Ishikawa (cell line): ENCODE measurements around the gene ACBD6.

Source experiments
- CEBPB ChIP-seq: IDR thresholded peaks from 2 replicates; pipeline ENCODE4 v1.6.1; 2012
- CREB1 ChIP-seq: IDR thresholded peaks from 2 replicates; pipeline ENCODE4 v1.6.1; 2012; ENCODE audit warnings: low read depth
- MAX ChIP-seq: IDR thresholded peaks from 2 replicates; pipeline ENCODE4 v1.6.1; 2012
- RAD21 ChIP-seq: IDR thresholded peaks from 2 replicates; pipeline ENCODE4 v1.6.1; 2012; ENCODE audit warnings: low read depth
- REST ChIP-seq: IDR thresholded peaks from 2 replicates; pipeline ENCODE4 v1.6.1; 2012; ENCODE audit warnings: low read depth, mild to moderate bottlenecking
- TAF1 ChIP-seq: IDR thresholded peaks from 2 replicates; pipeline ENCODE4 v1.6.1; 2012; ENCODE audit warnings: low read depth, mild to moderate bottlenecking

DNA sequence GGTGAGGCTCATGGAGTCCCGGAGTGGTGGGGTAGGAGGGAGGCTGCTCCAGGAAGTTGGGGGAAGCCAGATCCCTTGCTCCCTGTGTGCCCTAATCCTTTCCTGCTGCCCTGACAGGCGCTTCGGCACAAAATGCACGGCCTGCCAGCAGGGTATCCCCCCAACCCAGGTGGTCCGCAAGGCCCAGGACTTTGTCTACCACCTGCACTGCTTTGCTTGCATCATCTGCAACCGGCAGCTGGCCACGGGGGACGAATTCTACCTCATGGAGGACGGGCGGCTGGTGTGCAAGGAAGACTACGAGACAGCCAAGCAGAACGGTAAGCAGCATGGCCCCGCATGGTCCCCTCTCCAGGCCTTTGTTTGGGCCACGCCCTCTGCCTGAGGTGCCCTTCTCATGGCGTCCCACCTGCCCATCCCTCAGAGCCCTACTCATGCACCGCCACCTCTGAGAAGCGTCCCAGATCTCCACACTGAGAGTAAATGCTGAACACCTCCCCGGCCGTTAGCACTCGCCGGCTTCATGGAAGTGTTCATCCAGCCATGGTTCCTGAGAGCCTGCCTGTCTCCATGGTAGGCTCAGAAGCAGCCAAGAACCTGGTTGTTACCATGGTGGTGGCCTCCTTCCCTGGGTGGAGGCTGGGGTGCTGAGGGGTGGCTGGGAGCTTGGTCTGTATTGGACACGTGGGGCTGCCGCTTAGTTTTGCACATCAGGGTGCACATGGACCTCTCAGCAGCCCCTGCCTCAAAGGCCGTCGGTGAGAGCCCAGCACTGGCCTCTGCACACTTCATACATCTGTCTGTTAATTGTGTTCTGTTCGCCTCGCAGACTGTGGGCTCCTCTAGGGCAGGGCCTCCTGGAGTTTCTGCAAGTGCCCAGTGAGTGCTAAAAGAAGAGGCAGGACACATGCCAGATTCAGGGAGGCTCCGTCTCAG, 235.8 kb downstream of the ACBD6 start:
- TF ChIP-seq TAF1 (no peak), RAD21 (no peak), REST (no peak), CREB1 (no peak), MAX (no peak), CEBPB (no peak)
